ENCODE data around the gene RIPPLY2. TPM values are rescaled to one million over a fixed set of nuclear protein-coding genes. Genes with fewer than 3 reads are reported as not detected.

Gene RIPPLY2
- total and polyA plus RNA-seq, 9 of the 15 experiments (the other 6 are each of a cell fraction or from before 2014, with no cell fraction given), result not detected

DNA sequence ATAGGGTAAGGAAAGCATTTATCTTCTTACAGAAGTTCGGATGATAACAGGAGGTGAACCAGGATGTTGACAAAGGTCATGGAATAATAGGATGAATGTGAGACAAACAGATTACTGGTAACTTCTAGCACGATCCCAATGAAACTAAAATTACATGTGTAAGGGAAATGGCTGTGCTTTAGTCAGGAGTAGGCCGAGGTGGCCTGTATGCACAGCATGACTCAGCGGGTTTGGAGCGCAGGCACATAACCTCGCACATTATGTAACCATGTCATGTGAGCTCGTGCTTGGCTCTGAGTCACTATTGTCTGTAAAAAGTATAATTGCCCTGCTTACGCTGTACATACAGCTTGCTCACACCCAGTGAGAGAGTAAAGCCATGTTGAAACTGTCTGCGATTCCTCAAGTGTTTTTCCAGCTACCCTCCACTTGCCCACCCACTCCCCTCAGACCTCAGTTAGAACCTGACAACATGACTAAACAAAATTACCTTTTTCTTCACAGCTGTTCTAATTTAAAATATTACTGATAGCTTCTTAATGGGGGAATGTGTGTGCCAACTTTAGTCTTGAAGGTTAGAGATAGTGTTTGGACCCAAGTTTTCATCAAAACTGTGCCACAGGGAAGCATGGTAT lies 14.5 kb downstream of the RIPPLY2 start (continued):
- TF ChIP-seq, protein P1, sequence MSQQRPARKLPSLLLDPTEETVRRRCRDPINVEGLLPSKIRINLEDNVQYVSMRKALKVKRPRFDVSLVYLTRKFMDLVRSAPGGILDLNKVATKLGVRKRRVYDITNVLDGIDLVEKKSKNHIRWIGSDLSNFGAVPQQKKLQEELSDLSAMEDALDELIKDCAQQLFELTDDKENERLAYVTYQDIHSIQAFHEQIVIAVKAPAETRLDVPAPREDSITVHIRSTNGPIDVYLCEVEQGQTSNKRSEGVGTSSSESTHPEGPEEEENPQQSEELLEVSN (IDR thresholded peaks at IDR 0.05; ENCODE audit: borderline replicate concordance in 1 of 2, extremely low read depth in 1 of 2, insufficient read depth in 1 of 2, insufficient read length in 1 of 2, low read depth in 1 of 2, low read length in 1 of 2, poor library complexity in 1 of 2, severe bottlenecking in 1 of 2), result no peak
- TF ChIP-seq, protein P2, sequence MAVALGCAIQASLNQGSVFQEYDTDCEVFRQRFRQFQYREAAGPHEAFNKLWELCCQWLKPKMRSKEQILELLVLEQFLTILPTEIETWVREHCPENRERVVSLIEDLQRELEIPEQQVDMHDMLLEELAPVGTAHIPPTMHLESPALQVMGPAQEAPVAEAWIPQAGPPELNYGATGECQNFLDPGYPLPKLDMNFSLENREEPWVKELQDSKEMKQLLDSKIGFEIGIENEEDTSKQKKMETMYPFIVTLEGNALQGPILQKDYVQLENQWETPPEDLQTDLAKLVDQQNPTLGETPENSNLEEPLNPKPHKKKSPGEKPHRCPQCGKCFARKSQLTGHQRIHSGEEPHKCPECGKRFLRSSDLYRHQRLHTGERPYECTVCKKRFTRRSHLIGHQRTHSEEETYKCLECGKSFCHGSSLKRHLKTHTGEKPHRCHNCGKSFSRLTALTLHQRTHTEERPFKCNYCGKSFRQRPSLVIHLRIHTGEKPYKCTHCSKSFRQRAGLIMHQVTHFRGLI (CRISPR knock-in tag; IDR thresholded peaks at IDR 0.05), result no peak
- TF ChIP-seq SMARCB1 (IDR thresholded peaks at IDR 0.05; ENCODE audit: insufficient read length, low read depth), result no peak
- TF ChIP-seq, protein P3, sequence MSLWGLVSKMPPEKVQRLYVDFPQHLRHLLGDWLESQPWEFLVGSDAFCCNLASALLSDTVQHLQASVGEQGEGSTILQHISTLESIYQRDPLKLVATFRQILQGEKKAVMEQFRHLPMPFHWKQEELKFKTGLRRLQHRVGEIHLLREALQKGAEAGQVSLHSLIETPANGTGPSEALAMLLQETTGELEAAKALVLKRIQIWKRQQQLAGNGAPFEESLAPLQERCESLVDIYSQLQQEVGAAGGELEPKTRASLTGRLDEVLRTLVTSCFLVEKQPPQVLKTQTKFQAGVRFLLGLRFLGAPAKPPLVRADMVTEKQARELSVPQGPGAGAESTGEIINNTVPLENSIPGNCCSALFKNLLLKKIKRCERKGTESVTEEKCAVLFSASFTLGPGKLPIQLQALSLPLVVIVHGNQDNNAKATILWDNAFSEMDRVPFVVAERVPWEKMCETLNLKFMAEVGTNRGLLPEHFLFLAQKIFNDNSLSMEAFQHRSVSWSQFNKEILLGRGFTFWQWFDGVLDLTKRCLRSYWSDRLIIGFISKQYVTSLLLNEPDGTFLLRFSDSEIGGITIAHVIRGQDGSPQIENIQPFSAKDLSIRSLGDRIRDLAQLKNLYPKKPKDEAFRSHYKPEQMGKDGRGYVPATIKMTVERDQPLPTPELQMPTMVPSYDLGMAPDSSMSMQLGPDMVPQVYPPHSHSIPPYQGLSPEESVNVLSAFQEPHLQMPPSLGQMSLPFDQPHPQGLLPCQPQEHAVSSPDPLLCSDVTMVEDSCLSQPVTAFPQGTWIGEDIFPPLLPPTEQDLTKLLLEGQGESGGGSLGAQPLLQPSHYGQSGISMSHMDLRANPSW (CRISPR knock-in tag; IDR thresholded peaks at IDR 0.05), result no peak
- TF ChIP-seq ZNF175 (CRISPR knock-in tag; IDR thresholded peaks at IDR 0.05; ENCODE audit: low read depth), result peak; percentile 71; the same call in 1 of the 2 replicates
- no peak for TF ChIP-seq TAL1 (IDR thresholded peaks at IDR 0.05)
- TF ChIP-seq, protein P4, sequence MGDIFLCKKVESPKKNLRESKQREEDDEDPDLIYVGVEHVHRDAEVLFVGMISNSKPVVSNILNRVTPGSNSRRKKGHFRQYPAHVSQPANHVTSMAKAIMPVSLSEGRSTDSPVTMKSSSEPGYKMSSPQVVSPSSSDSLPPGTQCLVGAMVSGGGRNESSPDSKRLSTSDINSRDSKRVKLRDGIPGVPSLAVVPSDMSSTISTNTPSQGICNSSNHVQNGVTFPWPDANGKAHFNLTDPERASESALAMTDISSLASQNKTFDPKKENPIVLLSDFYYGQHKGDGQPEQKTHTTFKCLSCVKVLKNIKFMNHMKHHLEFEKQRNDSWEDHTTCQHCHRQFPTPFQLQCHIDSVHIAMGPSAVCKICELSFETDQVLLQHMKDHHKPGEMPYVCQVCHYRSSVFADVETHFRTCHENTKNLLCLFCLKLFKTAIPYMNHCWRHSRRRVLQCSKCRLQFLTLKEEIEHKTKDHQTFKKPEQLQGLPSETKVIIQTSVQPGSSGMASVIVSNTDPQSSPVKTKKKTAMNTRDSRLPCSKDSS (IDR thresholded peaks at IDR 0.05; ENCODE audit: low read depth, partially characterized antibody), result peak; percentile 67
- TF ChIP-seq, protein P5, sequence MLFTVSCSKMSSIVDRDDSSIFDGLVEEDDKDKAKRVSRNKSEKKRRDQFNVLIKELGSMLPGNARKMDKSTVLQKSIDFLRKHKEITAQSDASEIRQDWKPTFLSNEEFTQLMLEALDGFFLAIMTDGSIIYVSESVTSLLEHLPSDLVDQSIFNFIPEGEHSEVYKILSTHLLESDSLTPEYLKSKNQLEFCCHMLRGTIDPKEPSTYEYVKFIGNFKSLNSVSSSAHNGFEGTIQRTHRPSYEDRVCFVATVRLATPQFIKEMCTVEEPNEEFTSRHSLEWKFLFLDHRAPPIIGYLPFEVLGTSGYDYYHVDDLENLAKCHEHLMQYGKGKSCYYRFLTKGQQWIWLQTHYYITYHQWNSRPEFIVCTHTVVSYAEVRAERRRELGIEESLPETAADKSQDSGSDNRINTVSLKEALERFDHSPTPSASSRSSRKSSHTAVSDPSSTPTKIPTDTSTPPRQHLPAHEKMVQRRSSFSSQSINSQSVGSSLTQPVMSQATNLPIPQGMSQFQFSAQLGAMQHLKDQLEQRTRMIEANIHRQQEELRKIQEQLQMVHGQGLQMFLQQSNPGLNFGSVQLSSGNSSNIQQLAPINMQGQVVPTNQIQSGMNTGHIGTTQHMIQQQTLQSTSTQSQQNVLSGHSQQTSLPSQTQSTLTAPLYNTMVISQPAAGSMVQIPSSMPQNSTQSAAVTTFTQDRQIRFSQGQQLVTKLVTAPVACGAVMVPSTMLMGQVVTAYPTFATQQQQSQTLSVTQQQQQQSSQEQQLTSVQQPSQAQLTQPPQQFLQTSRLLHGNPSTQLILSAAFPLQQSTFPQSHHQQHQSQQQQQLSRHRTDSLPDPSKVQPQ (CRISPR knock-in tag; IDR thresholded peaks at IDR 0.05; ENCODE audit: borderline replicate concordance), result no peak
- 0 out of 2 replicates have a peak, but pooled peaks have one; percentile 66 for TF ChIP-seq KLF13 (tag; IDR thresholded peaks at IDR 0.05; ENCODE audit: borderline replicate concordance, low read depth)
- no peak for TF ChIP-seq ZNF3 (CRISPR knock-in tag; IDR thresholded peaks at IDR 0.05)
- TF ChIP-seq KLF6 (CRISPR knock-in tag; IDR thresholded peaks at IDR 0.05; ENCODE audit: borderline replicate concordance), result peak; percentile 60; the same call in 1 of the 2 replicates
- TF ChIP-seq SMARCC2 (IDR thresholded peaks at IDR 0.05; ENCODE audit: low read depth), result no peak
